NCI-H446 (cell line): ENCODE measurements around the gene TRPM6.
A peak's percentile ranks its signal among the peaks of the same experiment; 100 is the strongest.

Experiments
- DNase-seq, 2 experiments: peaks; one replicate each; lab custom pipeline; 2025; lab: John Stamatoyannopoulos, UW

Gene TRPM6

DNA sequence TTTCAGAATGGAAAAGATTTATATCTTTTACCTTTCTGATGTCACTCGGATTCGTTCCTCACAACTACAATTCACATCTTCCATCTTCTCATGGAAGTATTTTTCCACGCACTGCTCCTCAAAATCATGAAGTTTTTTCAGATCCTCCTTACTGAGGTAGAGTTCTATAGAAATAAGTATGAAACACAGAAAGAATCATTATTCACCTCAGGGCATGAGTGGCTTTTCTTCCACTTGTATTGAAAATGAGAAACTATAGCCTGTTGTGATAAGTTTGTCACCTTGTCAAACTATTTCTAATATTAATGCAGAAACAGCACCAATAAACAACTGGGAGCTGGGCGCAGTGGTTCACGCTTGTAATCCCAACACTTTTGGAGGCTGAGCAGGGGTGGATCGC is 116.0 kb downstream of the TRPM6 start:
- DNase-seq, result no peak

DNA sequence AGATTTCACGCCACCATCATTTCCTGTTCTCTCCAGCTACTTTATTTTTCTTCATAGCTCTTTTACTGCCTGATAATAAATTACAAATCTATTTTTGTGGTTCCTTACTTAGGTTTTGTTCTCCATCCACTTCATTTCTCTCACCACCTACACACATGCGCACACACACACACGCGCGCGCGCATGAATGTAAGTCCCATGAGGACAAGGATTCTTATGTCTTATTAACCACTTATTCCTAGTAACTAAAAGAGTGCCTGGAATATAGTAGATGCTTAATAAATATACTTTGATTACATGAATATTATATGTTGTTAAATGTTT is 116.5 kb downstream of the TRPM6 start:
- no peak for DNase-seq

DNA sequence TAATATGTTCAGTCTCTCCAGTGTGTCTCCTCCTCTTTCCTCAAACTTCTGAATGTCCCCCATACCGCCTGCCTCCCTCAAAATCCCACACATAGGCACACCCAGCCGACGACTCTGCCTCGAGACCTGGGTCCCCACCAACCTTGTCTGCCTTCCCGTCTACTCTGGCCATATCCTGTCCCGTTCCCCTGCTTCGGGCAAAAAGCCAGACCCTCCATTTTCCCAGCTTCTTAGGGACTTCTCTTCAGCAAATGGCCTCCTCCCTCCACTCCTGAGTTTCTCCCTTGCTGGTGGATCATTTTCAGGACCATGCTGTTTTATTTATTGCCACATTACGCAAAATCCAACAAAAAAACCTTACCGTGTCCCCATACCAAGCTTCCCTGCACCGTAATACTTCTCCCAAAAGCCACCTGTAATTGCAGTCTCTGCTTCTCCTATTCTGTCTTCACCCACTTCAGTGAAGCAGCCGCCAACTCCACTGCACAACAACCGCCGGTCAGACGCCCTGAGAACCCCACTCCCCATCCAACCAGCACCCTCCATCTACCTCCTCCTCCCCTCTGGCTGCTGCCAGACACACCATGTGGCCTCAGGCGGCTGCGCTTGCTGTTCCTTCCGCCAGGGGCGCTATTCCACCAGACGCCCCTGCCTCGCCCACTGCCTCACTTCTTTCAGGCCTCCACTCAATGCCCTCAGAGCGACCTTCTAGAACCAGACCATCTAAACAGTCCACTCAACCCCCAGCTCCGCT is 117.0 kb downstream of the TRPM6 start:
- peak; percentile 2 to 56 for DNase-seq

DNA sequence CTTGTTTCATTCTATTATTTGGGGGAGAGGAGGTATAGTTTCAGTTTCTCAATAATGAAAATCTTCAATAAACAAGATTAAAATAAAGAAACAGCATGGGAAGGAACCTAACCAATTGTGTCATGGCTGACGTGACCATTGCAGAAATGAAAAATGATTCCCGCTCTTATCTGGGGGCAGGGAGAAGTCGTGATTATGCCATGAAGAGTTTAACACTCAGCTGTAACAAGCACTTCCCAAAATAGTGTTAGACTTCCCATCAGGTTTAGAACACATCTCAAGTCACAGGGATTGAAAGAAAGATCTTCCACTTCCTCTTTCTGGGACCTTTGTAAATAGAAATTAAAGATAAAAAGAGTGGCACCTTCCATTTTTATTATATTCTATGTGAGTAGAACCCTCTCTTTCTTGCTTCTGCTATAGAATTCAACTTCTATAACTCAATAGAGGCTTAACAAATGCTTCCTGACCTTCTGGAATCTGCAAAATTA is 122.2 kb downstream of the TRPM6 start:
- DNase-seq, result no peak

DNA sequence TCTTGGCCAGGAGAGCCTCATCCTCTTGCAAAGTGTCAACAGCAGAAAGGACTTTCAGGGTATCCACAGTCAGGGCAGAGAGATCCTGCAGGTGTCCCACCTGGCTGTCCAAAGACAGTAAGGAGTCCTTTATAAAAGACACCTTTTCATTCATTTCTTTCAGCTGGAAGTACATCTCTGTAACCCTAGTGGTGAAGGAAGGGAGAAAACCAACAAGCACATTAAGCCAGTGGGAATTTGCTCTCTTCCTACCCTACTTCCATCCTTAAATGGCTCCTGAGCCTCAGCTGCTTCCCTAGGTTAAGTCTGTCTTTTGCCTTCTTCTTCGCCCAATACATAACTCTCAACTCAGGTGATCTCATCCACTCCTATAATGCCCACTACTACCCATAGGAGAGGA is 124.8 kb downstream of the TRPM6 start:
- no peak for DNase-seq

DNA sequence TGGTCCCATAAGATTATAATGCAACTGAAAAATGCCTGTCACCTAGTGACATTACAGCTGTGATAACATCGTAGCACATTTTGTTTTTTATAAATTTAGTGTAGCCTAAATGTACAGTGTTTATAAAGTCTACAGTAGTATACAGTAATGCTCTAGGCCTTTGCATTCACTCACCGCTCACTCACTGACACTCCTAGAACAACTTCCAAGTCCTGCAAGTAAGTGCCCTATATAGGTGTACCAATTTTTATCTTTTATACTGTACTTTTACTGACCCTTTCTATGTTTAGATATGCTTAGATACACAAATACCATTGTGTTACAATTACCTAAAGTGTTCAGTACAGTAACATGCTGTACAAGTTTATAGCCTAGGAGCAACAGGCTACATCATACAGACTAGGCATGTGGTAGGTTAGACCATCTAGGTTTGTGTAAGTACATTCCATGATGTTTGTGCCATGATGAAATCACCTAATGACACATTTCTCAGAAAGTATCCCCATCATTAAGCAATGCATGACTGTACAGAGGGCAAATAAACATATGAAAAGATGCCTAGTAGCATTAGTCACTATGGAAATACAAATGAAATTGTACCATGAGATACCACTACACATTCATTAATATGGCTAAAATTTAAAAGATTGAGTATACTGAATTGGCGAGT is 127.6 kb downstream of the TRPM6 start:
- no peak for DNase-seq

DNA sequence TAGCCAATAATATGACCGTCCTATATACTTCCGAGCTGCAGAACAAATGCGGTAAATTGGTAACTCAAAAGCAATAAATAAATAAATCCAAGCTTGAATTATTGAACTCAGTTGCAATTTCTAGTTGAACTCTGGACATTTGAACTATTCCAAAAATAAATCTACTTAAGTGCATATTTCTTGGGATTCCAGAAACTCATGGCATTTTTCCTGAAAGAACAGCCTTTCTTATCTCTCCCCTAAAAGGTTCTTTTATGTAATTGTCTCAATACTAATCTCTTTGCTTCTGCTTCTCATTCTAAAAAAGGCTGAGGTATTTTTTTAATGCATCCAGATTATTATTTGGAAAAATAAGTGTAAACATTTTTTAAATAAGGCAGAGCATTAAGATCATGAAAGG is 131.7 kb downstream of the TRPM6 start:
- no peak for DNase-seq

DNA sequence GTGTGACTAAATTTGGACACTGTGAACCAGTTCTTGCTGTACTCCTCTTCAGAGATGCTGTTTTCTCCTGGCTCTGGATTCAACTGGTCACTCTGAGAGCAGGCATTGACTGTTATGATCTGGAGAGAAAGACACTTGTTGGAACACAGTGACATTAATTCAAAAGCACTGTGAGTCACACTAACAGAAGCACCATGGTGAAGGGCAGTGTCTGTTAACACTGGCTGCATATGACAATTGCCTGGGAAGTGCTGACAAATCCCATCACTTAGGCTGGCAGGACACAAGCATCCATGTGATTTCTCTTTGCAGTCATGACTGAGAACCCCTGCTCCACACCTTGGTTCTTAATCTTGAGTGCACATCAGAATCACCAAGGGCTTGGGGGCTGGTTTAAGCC is 132.4 kb downstream of the TRPM6 start:
- DNase-seq, result no peak

DNA sequence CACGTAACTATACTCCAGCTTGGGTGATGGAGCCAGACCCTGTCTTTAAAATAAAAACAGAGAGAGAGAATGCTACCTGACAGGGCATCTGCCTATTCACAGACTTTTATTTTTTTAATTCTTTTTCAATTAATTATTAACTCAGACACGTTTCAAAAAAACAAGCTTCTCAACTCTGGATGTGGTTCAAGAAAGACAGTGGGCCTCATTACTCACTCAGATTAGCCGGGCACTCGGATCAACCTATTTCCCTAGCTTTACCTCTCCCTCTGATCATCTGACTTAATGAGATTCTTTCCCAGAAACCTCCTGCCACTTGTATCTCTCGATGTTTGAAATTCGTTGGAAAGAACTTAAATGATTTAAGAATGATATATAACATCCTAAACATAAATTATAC is 134.1 kb downstream of the TRPM6 start:
- DNase-seq, result no peak

DNA sequence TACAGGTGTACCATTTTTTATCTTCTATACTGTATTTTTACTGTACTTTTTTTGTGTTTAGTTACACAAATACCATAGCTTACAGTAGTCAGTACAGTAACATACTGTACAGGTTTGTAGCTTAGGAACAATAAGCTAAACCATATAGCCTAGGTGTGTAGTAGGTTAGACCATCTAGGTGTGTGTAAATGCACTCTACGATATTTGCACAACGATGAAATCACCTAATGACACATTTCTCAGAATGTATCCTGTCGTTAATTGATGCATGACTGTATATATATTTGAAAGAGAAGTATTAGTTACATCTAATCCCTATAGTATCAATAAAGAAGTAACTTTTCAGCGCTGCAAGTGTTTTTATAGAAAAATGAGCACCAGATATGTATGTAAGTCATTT is 138.8 kb downstream of the TRPM6 start:
- DNase-seq, result no peak

DNA sequence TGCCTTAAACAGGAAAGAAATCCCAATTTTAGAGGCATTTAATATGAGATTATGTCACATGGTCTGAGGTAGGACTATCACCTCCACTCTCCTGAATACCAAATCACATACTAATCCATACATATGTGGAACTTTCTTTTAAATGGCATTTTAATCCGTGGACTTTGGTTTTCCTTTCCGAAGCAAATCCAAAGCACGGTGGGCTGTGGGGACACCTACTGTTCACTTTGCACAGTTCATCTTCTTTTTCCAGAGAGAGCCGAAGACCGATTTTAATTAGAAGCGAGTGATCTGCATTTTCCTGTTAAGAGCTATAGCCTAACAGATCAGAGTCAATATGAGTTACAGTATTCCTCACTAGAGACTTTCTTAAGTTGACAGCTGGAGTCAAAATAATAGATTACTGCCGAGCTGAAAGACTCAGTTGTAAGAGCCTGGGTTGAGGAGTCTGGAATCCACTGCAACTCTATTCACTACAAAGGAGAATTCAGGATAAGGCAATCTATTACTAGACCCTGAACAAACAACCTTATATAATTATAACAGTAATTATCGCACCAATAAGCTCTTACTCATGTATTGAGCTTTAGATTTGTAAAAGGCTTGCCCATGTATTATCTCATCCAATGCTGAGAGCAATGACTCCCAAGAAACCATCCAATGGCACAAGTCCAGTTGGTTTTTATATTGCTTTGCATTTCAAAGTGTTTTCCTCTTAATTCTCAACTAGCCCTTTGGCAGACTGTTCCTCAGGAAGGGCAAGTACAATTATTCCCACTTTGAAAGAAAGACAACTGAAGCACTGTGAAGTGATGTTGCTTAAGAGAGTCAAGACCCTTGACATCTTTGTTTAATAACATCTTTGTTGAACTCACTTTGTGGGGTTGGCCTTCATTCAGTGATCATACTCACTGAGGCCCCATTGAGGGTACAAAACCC is 144.7 kb downstream of the TRPM6 start:
- peak in 1 of 2 experiments; percentile 15 for DNase-seq

DNA sequence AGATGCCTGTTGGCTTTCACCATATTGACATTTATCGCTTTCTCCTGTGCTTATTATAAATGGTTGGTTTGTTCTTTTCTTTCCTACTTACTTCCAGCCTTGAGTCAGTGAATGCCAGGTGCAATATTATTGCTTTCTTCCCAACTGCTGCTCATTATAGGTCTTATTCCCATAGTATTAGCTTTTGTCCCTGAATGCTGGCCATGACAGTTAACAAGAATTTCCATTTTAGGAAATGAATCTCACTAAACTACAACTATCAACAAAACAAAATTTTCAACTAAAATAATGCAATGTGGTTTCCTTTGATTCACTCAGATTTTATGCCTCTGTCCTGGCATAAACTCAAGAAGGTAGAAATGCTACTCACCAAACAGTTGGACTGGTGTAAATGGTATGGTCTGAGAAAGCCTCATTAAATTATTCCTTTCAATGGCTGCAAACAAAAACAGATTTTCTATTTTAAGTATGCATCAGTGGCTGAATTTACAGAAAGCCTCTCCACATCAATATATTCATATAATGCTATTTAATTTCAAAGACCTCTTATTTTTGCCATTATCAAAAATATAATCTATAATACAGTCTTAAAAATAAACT is 145.4 kb downstream of the TRPM6 start:
- no peak for DNase-seq

DNA sequence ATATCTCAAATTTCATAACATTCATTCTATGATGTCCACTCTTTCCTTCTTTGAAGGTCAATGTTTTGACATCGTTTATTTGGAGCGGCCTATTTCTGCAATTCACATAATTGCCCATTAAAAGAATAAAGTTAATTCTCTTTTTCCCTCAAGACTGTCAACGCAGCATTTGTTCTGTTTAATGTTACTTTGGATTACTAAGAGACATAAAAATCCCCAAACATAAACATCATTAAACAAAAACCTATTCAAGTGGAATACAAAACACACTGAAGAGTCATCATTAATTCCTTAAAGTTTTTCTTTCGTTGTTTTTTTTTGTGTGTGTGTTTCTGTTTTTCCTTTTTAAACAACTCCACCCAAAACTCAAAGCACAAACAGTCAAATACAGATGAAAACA is 151.1 kb downstream of the TRPM6 start:
- DNase-seq, result no peak

DNA sequence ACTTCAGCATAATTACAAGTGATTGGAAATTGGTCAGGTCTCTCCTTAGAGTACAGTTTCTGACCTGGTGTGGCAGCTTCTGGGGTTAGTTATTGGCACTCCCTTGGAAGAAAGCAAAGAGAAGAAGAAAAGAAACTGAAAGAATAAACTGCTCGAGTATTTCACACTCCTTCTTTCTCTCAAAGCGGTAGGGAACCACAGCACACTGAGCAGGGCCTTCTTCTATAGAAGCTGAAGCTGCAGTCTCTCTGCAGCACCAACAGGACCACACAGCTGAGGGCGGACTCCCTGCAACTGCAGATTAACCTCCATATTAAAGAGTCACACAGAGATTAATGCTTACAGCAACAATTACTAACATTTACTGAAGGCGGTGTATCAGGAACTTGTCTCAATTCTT is 152.0 kb downstream of the TRPM6 start:
- no peak for DNase-seq

DNA sequence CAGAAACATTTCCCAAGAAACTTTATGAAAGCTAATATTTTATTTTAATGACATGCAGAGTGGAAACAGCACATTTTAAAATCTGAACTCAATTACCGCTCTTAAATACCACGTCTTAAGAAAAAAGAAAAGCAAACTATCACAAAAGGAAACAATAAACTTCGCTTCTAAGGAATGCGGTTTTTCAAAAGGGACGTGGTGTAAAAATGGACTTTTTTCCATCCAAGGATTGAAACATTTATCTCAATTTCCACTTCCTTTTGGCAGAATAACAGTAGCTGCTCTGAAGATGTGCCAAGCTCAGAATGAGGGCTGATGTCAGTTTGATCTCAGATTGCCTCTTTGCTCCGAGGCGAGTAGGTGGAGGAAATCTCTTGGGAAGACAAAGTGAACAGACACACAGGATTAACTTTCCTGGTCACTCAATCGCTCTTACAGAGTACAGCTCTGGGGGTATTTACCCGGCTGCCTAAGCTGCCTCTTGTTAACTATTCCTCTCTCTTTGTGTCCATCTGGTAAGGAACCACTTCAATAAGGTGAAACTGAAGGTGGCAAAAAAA is 158.5 kb downstream of the TRPM6 start:
- no peak for DNase-seq

DNA sequence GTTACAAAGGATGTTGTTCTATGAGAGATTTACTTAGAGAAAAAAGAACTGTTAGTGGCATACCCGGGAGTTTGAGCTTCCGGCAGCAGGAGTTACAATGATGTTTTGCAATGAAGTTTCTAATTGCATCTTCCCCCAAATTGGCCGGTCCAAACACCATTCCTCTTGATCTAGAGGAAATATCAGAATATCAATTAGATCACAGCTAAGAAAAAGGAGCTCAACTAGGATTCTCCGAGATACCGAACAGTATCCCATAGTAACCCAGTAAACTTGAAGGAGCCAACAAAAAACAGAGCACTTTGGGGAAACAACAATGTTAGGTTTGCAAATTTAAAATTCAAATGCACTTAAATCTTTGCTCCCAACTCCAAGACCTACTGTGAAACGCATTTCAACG is 159.5 kb downstream of the TRPM6 start:
- DNase-seq, result no peak

DNA sequence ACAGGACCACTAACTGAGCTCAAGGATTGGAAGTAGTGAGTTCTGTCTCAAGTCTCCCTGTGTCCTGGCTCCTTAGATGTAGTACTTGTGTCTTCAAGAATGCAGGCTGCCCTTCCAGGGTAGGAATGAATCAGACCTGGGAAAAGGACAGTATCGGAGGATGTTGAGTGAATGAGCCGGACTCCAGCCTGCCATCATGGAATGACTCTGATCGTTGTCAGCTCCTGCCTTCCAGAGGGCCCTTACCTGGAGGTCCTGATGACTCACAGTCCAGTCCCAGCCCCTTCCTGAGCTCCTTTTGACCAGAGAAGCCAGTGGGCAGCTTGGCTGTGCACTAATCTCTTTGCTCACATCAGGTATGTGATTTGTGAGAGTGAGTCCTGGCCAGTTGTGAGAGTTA is 161.1 kb downstream of the TRPM6 start:
- no peak for DNase-seq

DNA sequence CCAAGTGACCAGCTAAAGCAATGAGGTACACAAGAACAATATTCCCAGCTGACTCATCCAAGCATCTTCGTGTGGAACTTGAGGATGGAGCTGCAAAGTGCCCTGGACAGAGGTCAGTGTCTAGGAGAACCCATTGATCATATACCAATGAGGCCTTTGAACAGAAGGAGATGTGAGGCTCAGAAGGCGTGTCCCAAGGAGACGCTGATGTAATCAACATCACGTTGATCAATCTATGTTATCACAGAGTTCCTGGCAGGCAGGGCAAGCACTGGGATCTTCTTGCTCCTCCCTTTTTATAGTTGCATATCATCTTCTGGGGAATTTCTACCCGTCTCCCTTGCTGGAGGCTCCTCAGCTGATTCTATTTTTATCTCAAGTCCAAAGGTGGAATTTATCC is 163.4 kb downstream of the TRPM6 start:
- no peak for DNase-seq

DNA sequence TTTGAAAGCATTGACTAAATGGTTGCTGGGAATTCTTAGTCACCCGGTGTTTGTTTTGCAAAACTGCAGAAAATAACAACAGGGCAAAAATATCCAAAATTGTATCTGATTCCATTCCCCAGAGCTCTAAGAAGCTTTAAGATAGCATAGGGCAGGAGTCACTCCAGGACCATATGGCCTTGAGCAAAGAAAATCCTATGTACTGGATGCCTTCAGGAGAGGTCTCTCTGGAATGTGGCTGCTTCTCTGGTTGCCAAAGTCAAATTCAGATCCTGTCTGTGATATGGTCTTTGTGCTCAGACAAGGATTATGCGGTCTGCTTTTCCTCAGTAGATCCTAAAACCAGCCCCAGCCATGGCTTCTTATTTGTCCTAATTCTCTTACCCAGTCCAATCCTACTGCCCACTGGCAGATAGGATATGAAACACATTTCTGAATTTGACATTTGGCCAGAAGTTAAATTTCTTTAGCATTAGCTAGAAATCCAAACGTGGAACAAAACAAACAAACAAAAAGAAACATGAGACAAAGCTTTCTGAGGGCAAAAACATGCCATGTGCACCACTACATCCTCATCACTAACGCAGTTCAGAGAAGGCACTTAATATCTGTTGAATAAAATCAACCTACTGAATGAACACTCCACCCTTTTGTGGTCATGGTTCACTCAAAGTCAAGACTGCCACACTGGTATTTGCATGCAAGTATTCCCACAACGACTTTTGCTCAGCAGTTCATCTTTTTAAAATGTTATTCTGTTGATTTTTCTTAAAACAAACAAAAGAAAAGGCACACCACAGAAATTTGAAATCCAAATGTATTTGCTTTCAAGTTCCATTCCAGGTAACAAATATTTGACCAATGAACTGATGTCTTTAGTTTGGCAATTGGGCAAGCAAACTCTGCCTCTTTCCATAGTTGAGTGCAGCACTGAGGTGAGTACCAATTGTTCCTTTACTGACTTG is 165.7 kb downstream of the TRPM6 start:
- DNase-seq, result no peak

DNA sequence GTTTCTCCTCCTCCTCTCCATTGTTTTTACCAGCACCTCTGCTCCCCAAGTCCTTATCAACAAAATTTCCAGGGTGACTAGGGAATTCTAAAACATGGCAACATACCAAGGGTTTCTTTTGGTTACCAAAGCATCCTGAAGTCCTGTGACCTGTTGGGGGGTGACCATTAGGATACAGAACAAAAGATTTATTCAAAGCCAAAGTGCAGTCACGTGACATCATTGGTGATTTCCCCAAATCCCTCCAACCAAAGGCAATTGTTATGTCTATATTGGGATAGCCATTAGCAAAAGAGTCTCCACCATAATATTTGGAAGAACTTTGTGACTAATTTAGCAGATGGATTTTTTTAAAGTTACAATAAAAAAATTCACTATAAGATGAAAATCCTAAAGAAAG is 168.4 kb downstream of the TRPM6 start:
- no peak for DNase-seq

DNA sequence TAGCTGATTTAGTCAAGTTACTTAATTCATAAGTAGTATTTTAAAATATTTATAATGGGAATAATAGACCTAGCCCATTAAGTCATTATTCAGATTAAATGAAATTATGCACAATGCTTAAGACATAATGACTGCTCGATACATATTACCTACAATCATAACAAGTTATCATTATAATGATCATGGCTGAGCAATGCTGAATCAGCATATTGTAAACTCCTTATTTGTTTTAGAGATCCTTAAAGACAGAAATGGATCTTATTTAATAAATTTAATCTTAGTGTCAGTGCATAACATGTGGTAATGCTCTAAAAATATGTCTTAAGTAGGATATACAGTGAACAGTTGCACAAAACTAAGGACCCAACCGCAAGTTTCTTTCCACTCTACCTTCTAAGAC is 169.0 kb downstream of the TRPM6 start:
- DNase-seq, result no peak
